ENCODE results near the gene NRAP. TPM values are rescaled to one million over a fixed set of nuclear protein-coding genes. Genes with fewer than 3 reads are reported as not detected.

NRAP gene
- total and polyA plus RNA-seq, 2 donors: 0.05 to 0.07 TPM

DNA sequence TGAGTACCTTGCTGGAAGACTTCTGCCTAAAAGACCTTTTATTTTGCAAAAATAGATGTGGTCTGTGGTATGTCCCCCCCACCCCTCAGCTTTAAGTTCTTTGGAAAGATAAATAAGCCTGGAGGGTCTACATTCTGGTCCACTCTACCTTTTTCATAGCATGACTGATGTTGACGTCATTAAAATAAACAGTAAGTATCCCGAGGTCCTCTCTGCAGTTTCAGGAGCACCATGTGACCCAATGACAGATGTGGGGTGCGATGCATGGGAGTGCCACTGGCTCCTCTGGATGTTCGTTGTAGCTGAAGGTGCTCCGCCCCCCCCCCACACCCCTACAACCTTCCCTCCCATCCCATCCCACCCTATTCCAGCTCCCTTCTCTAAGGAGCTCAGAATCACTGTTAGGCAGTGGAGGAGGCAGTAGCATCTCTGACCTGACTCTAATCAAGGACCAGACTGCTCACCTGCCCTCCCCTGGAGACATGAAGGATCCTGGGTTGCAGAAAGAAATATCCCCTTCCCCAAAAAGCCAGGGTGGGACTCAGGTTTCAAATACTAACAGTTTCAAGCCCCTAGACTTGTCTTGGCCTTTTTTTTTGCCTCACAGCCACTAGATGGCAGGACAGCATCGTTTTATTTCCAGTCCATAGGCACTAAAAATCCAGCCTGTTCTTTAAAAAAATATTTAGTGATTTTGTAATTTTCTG lies 40.9 kb upstream of the NRAP start:
- H3K4me1 ChIP-seq (ENCODE audit: control insufficient read depth in 2 of 2, insufficient read depth in 2 of 2, low read length in 2 of 2): peaks cover 5 to 15% of the 10 kb centered on the region in 2 donors
- WGBS: 79% methylated on average over 6 of the region's 6 CpGs
- H3K9me3 ChIP-seq (ENCODE audit: control insufficient read depth in 2 of 2, insufficient read depth in 1 of 2, low read length in 1 of 2): no peaks in the 10 kb centered on the region
- peak in 3 of 9 donors; percentile 50 to 67 (median 51) for DNase-seq (ENCODE audit: low read depth in 6 of 9, low spot score in 9 of 9)
- no peak overlapping the region for H3K4me3 ChIP-seq (ENCODE audit: low read length in 2 of 2)
- H3K36me3 ChIP-seq (ENCODE audit: control insufficient read depth in 2 of 2, insufficient read depth in 2 of 2, low read length in 1 of 2): peaks cover 3 to 6% of the 10 kb centered on the region in 2 donors
- no peak overlapping the region for H3K27ac ChIP-seq (ENCODE audit: low read depth in 1 of 2, low read length in 1 of 2)
- no peaks in the 10 kb centered on the region for H3K27me3 ChIP-seq (ENCODE audit: control insufficient read depth in 2 of 2, insufficient read depth in 1 of 2, low read length in 1 of 2)

DNA sequence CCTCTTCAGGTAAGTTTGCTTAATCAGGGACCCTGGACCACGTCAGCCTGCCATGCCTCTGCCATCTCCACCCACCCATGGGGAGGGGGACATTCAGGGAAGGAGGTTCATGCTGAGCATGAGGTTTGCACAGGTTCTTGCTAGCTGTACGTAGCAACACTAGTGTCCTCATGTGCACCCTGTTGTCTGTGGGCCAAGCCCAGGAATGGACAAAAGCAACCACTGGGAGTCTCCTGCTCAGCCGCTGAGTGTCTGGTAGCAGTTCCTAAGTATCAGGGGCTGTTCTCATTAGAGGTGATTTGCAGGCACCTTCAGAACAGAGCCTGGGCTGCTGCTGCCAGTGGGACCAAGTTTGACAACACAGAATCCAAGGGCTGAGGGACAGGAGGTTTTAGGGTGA lies 33.8 kb upstream of the NRAP start:
- WGBS: 98% methylated on average over 3 of the region's 3 CpGs
- peaks cover 3 to 7% of the 10 kb centered on the region in 2 donors for H3K9me3 ChIP-seq (ENCODE audit: control insufficient read depth in 2 of 2, insufficient read depth in 1 of 2, low read length in 1 of 2)
- no peak overlapping the region for H3K27ac ChIP-seq (ENCODE audit: low read depth in 1 of 2, low read length in 1 of 2)
- H3K27me3 ChIP-seq (ENCODE audit: control insufficient read depth in 2 of 2, insufficient read depth in 1 of 2, low read length in 1 of 2): no peaks in the 10 kb centered on the region
- no peaks in the 10 kb centered on the region for H3K4me1 ChIP-seq (ENCODE audit: control insufficient read depth in 2 of 2, insufficient read depth in 2 of 2, low read length in 2 of 2)
- peaks cover 17 to 31% of the 10 kb centered on the region in 2 donors for H3K36me3 ChIP-seq (ENCODE audit: control insufficient read depth in 2 of 2, insufficient read depth in 2 of 2, low read length in 1 of 2)
- no peak overlapping the region for H3K4me3 ChIP-seq (ENCODE audit: low read length in 2 of 2)
- DNase-seq (ENCODE audit: low read depth in 6 of 9, low spot score in 9 of 9): no peak

DNA sequence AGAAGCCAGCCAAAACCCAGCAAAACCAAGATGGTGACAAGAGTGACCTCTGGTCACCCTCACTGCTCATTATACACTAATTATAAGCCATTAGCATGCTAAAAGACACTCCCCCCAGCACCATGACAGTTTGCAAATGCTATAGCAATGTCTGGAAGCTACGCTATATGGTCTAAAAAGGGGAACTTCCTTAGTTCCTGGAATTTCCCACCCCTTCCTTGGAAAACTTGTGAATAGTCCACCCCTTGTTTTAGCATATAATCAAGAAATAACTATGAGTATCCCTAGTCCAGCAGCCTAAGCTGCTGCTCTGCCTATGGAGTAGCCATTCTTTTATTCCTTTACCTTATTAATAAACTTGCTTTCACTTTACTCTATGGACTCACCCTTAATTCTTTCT lies 31.9 kb upstream of the NRAP start:
- WGBS: 98% methylated on average over 1 of the region's 1 CpG
- peaks cover 27 to 47% of the 10 kb centered on the region in 2 donors for H3K36me3 ChIP-seq (ENCODE audit: control insufficient read depth in 2 of 2, insufficient read depth in 2 of 2, low read length in 1 of 2)

DNA sequence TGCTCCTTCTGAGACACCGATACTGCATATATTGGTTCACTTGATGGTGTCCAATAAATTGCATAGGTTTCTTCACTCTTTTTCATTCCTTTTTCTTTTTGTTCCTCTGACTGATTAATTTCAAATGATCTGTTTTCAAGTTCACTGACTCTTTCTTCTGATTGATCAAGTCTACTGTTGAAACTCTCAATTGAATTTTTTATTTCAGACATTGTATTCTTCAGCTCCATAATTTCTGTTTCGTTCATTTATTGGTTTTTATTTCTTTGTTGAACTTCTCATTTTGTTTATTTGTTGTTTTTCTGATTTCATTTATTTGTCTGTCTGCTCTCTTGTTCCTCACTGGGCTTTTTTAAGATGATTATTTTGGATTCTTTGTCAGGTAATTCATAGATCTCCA lies 29.5 kb upstream of the NRAP start:
- Histone ChIP-seq H3K36me3 (ENCODE audit: control insufficient read depth in 2 of 2, insufficient read depth in 2 of 2, low read length in 1 of 2) (peaks cover 20 to 41% of the 10 kb centered on the region in 2 donors), H3K27me3 (ENCODE audit: control insufficient read depth in 2 of 2, insufficient read depth in 1 of 2, low read length in 1 of 2) (no peaks in the 10 kb centered on the region), H3K4me1 (ENCODE audit: control insufficient read depth in 2 of 2, insufficient read depth in 2 of 2, low read length in 2 of 2) (no peaks in the 10 kb centered on the region), H3K27ac (ENCODE audit: low read depth in 1 of 2, low read length in 1 of 2) (no peak overlapping the region), H3K4me3 (ENCODE audit: low read length in 2 of 2) (no peak overlapping the region), H3K9me3 (ENCODE audit: control insufficient read depth in 2 of 2, insufficient read depth in 1 of 2, low read length in 1 of 2) (peaks cover 9 to 20% of the 10 kb centered on the region in 2 donors)
- no peak for DNase-seq (ENCODE audit: low read depth in 6 of 9, low spot score in 9 of 9)
- 95% methylated on average over 2 of the region's 2 CpGs for WGBS

More for the DNA sequence above, 31.9 kb upstream of the NRAP start:
- Histone ChIP-seq H3K4me1 (ENCODE audit: control insufficient read depth in 2 of 2, insufficient read depth in 2 of 2, low read length in 2 of 2) (no peaks in the 10 kb centered on the region), H3K4me3 (ENCODE audit: low read length in 2 of 2) (no peak overlapping the region), H3K9me3 (ENCODE audit: control insufficient read depth in 2 of 2, insufficient read depth in 1 of 2, low read length in 1 of 2) (peaks cover 9 to 20% of the 10 kb centered on the region in 2 donors), H3K27ac (ENCODE audit: low read depth in 1 of 2, low read length in 1 of 2) (no peak overlapping the region), H3K27me3 (ENCODE audit: control insufficient read depth in 2 of 2, insufficient read depth in 1 of 2, low read length in 1 of 2) (no peaks in the 10 kb centered on the region)
- DNase-seq (ENCODE audit: low read depth in 6 of 9, low spot score in 9 of 9): no peak

DNA sequence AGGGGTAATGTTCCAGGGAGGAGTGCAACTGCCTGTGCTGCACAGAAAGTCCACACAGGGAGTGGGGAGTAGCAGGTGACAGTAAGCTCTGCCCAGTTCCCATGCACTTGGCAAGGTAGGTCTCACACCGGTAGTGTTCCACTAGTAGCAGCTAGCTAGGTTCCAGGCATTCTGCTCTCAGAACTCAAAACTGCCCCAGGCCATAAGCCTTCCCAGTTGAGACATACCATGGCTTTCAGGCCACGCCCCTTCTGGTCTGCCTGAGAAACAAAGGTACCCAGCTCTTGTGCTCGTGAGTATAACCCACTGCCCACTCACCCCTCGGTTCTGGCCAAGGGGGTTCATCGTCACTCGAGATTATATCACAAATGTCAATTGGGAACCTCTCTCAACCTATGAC lies 28.4 kb upstream of the NRAP start:
- Histone ChIP-seq H3K27ac (ENCODE audit: low read depth in 1 of 2, low read length in 1 of 2) (no peak overlapping the region), H3K36me3 (ENCODE audit: control insufficient read depth in 2 of 2, insufficient read depth in 2 of 2, low read length in 1 of 2) (peaks cover 10 to 30% of the 10 kb centered on the region in 2 donors), H3K4me1 (ENCODE audit: control insufficient read depth in 2 of 2, insufficient read depth in 2 of 2, low read length in 2 of 2) (no peaks in the 10 kb centered on the region), H3K4me3 (ENCODE audit: low read length in 2 of 2) (no peak overlapping the region), H3K9me3 (ENCODE audit: control insufficient read depth in 2 of 2, insufficient read depth in 1 of 2, low read length in 1 of 2) (peaks cover 9 to 20% of the 10 kb centered on the region in 2 donors), H3K27me3 (ENCODE audit: control insufficient read depth in 2 of 2, insufficient read depth in 1 of 2, low read length in 1 of 2) (no peaks in the 10 kb centered on the region)
- no peak for DNase-seq (ENCODE audit: low read depth in 6 of 9, low spot score in 9 of 9)
- WGBS: 98% methylated on average over 6 of the region's 6 CpGs

DNA sequence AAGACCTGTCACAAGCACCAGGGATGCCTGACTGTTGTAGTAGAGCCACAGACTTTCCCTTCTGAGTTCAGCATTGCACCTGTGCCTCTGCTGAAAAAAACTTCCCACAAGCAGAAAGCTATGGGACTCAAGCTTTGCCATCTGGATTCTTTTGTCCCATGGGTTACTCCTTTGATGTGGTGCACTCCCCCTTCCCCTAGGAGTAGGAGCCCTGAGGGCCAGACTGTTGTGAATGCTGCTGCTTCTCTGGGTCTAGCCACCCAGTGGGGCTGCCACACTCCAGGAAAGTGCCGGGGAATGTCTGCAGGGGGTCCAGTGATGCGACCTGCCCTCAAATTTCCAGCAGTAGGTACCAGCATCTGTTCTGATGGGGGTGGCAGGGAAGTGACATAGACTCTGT lies 27.5 kb upstream of the NRAP start:
- H3K27ac ChIP-seq (ENCODE audit: low read depth in 1 of 2, low read length in 1 of 2): no peak overlapping the region
- H3K36me3 ChIP-seq (ENCODE audit: control insufficient read depth in 2 of 2, insufficient read depth in 2 of 2, low read length in 1 of 2): peaks cover 10 to 27% of the 10 kb centered on the region in 2 donors
- H3K27me3 ChIP-seq (ENCODE audit: control insufficient read depth in 2 of 2, insufficient read depth in 1 of 2, low read length in 1 of 2): no peaks in the 10 kb centered on the region
- H3K4me3 ChIP-seq (ENCODE audit: low read length in 2 of 2): no peak overlapping the region
- H3K9me3 ChIP-seq (ENCODE audit: control insufficient read depth in 2 of 2, insufficient read depth in 1 of 2, low read length in 1 of 2): peaks cover 9 to 20% of the 10 kb centered on the region in 2 donors
- no peak for DNase-seq (ENCODE audit: low read depth in 6 of 9, low spot score in 9 of 9)
- whole genome bisulfite sequencing: 98% methylated on average over 2 of the region's 2 CpGs
- H3K4me1 ChIP-seq (ENCODE audit: control insufficient read depth in 2 of 2, insufficient read depth in 2 of 2, low read length in 2 of 2): no peaks in the 10 kb centered on the region

DNA sequence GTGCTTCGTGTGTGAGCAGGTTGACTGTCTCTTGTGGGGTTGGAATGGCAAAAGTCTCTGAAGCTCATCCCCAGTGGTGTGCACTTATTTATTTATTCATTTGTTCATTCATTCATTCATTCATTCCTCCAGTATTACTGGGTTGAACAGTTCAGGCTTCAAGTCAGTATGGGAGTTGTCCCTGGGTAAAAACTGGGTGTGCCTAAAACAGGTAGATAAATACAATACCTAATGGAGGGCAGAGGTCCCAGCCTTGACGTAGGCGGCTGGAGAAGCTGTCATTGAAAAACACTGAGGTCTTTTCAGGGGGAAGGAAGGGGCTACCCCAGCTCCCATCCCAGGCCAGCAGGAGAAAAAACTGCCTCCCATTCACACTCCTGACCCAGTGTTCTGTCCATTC lies 26.9 kb upstream of the NRAP start:
- no peaks in the 10 kb centered on the region for H3K4me1 ChIP-seq (ENCODE audit: control insufficient read depth in 2 of 2, insufficient read depth in 2 of 2, low read length in 2 of 2)
- peaks cover 9 to 20% of the 10 kb centered on the region in 2 donors for H3K9me3 ChIP-seq (ENCODE audit: control insufficient read depth in 2 of 2, insufficient read depth in 1 of 2, low read length in 1 of 2)
- H3K36me3 ChIP-seq (ENCODE audit: control insufficient read depth in 2 of 2, insufficient read depth in 2 of 2, low read length in 1 of 2): peaks cover 10 to 27% of the 10 kb centered on the region in 2 donors
- DNase-seq (ENCODE audit: low read depth in 6 of 9, low spot score in 9 of 9): no peak
- WGBS: 67% methylated on average over 3 of the region's 3 CpGs
- H3K27me3 ChIP-seq (ENCODE audit: control insufficient read depth in 2 of 2, insufficient read depth in 1 of 2, low read length in 1 of 2): no peaks in the 10 kb centered on the region
- no peak overlapping the region for H3K4me3 ChIP-seq (ENCODE audit: low read length in 2 of 2)
- H3K27ac ChIP-seq (ENCODE audit: low read depth in 1 of 2, low read length in 1 of 2): no peak overlapping the region

DNA sequence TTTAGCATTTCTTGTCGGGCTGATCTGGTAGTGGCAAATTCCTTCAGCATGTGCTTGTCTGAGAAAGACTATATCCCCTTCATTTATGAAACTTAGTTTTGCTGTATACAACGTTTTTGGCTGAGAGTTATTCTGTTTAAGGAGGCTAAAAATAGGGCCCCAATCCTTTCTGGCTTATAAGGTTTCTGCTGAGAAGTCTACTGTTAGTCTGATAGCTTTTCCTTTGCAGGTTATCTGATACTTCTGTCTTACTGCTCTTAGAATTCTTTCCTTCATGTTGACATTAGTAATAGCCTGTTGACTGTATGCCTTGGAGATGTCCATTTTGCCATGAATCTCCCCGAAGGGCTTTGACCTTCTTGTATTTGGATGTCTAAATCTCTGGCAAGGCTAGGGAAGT lies 25.7 kb upstream of the NRAP start:
- H3K4me1 ChIP-seq (ENCODE audit: control insufficient read depth in 2 of 2, insufficient read depth in 2 of 2, low read length in 2 of 2): no peaks in the 10 kb centered on the region
- H3K27ac ChIP-seq (ENCODE audit: low read depth in 1 of 2, low read length in 1 of 2): no peak overlapping the region
- peaks cover 9 to 20% of the 10 kb centered on the region in 2 donors for H3K9me3 ChIP-seq (ENCODE audit: control insufficient read depth in 2 of 2, insufficient read depth in 1 of 2, low read length in 1 of 2)
- WGBS: 81% methylated on average over 3 of the region's 3 CpGs
- no peak overlapping the region for H3K4me3 ChIP-seq (ENCODE audit: low read length in 2 of 2)
- no peak for DNase-seq (ENCODE audit: low read depth in 6 of 9, low spot score in 9 of 9)
- H3K27me3 ChIP-seq (ENCODE audit: control insufficient read depth in 2 of 2, insufficient read depth in 1 of 2, low read length in 1 of 2): no peaks in the 10 kb centered on the region
- H3K36me3 ChIP-seq (ENCODE audit: control insufficient read depth in 2 of 2, insufficient read depth in 2 of 2, low read length in 1 of 2): peaks cover 10 to 23% of the 10 kb centered on the region in 2 donors

DNA sequence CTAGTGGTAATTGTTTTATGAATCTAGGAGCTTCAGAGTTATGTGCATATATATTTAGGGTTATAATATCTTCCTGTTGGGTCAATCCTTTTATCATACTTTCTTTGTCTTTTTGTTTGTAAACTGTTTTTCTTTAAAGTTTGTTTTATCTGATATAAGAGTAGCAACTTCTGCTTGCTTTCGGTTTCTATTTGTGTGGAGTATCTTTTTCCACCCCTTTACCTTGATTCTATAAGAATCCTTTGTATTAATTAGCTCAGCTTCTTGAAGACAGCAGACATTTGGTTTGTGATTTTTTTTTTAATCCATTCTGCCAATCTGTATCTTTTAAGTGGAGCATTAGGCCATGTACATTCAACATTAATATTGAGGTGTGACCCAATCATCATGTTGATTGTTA lies 25.2 kb upstream of the NRAP start:
- Histone ChIP-seq H3K27me3 (ENCODE audit: control insufficient read depth in 2 of 2, insufficient read depth in 1 of 2, low read length in 1 of 2) (no peaks in the 10 kb centered on the region), H3K4me3 (ENCODE audit: low read length in 2 of 2) (no peak overlapping the region), H3K9me3 (ENCODE audit: control insufficient read depth in 2 of 2, insufficient read depth in 1 of 2, low read length in 1 of 2) (peaks cover 9 to 16% of the 10 kb centered on the region in 2 donors), H3K4me1 (ENCODE audit: control insufficient read depth in 2 of 2, insufficient read depth in 2 of 2, low read length in 2 of 2) (no peaks in the 10 kb centered on the region), H3K36me3 (ENCODE audit: control insufficient read depth in 2 of 2, insufficient read depth in 2 of 2, low read length in 1 of 2) (peaks cover 10 to 23% of the 10 kb centered on the region in 2 donors), H3K27ac (ENCODE audit: low read depth in 1 of 2, low read length in 1 of 2) (no peak overlapping the region)
- WGBS: 80% methylated on average over 1 of the region's 1 CpG
- no peak for DNase-seq (ENCODE audit: low read depth in 6 of 9, low spot score in 9 of 9)

All from thymus (tissue), 11 donors.